ENCODE results near the gene NF1. TPM values are rescaled to one million over a fixed set of nuclear protein-coding genes. Genes with fewer than 3 reads are reported as not detected.

The NF1 gene
- total RNA-seq, 4 donors from 2014 or later = 40.9 to 64.8 (median 44.5) TPM

DNA sequence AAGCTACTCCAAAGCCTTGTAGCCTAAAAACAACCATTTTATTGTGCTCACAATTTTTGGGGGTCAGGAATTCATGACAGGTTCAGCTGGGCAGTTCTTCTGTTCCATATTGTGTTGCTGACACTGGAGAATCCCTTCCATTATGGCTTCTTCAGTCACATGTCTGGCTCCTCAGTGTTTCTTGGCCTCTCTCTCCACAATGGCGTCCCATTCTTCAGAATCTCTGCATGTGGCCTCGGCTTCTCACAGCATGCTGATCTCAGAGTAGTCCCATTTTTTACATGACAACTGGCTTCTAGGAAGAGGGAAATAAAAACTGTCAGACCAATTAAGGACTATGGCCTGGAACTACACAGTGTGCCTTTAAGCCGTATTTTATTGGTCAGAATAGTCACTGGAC is 49.7 kb downstream of the NF1 start:
- no peak for DNase-seq (ENCODE audit: extremely low spot score)
- Histone ChIP-seq H3K36me3 (peaks cover 0 to 10% (median 6%) of the 10 kb centered on the region in 4 donors), H3K27me3 (no peaks in the 10 kb centered on the region), H3K27ac (replicated peaks in 1 of 4) (no peak overlapping the region), H3K4me3 (no peak overlapping the region), H3K9me3 (no peaks in the 10 kb centered on the region), H3K4me1 (peaks cover 0 to 11% (median 0%) of the 10 kb centered on the region in 4 donors)
- intact Hi-C loops (cut with DNase I) = no loop called here
- TF ChIP-seq EP300 (IDR thresholded peaks at IDR 0.05) (no peak), POLR2A (IDR thresholded peaks at IDR 0.05; ENCODE audit: low read depth) (no peak), POLR2AphosphoS5 (IDR thresholded peaks at IDR 0.05) (no peak)
- TF ChIP-seq, protein P1, sequence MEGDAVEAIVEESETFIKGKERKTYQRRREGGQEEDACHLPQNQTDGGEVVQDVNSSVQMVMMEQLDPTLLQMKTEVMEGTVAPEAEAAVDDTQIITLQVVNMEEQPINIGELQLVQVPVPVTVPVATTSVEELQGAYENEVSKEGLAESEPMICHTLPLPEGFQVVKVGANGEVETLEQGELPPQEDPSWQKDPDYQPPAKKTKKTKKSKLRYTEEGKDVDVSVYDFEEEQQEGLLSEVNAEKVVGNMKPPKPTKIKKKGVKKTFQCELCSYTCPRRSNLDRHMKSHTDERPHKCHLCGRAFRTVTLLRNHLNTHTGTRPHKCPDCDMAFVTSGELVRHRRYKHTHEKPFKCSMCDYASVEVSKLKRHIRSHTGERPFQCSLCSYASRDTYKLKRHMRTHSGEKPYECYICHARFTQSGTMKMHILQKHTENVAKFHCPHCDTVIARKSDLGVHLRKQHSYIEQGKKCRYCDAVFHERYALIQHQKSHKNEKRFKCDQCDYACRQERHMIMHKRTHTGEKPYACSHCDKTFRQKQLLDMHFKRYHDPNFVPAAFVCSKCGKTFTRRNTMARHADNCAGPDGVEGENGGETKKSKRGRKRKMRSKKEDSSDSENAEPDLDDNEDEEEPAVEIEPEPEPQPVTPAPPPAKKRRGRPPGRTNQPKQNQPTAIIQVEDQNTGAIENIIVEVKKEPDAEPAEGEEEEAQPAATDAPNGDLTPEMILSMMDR (IDR thresholded peaks at IDR 0.05) = no peak
- 96% methylated on average over 3 of the region's 3 CpGs for WGBS

DNA sequence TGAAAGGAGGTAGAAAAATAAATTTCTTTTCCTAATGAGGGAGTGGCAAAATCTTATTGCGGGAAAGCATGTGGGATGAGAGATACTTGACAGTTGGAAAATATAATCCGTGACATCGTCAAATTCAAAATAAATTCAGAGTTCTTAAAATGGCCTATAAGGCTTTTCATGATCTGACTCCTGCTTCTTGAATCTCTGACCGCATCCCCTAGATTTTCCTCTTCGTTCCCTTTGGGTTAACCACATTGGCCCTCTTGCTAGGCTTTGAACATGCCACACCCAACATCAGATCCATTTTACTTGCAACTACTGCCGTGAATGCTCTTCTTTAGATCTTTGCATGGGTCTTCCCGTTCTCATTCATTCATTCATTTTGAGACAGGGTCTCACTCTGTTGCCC is 50.1 kb downstream of the NF1 start:
- TF ChIP-seq, protein P1 (IDR thresholded peaks at IDR 0.05) = no peak
- TF ChIP-seq POLR2AphosphoS5 (IDR thresholded peaks at IDR 0.05) (no peak), EP300 (IDR thresholded peaks at IDR 0.05) (no peak), POLR2A (IDR thresholded peaks at IDR 0.05; ENCODE audit: low read depth) (no peak)
- intact Hi-C loops (cut with DNase I) = no loop called here
- no peak overlapping the region for H3K4me3 ChIP-seq
- no peaks in the 10 kb centered on the region for H3K27me3 ChIP-seq
- no peaks in the 10 kb centered on the region for H3K9me3 ChIP-seq
- peaks cover 0 to 11% (median 0%) of the 10 kb centered on the region in 4 donors for H3K4me1 ChIP-seq
- H3K36me3 ChIP-seq = peaks cover 0 to 10% (median 6%) of the 10 kb centered on the region in 4 donors
- H3K27ac ChIP-seq (replicated peaks in 1 of 4) = no peak overlapping the region
- no peak for DNase-seq (ENCODE audit: extremely low spot score)
- WGBS = 78% methylated on average over 7 of the region's 7 CpGs

DNA sequence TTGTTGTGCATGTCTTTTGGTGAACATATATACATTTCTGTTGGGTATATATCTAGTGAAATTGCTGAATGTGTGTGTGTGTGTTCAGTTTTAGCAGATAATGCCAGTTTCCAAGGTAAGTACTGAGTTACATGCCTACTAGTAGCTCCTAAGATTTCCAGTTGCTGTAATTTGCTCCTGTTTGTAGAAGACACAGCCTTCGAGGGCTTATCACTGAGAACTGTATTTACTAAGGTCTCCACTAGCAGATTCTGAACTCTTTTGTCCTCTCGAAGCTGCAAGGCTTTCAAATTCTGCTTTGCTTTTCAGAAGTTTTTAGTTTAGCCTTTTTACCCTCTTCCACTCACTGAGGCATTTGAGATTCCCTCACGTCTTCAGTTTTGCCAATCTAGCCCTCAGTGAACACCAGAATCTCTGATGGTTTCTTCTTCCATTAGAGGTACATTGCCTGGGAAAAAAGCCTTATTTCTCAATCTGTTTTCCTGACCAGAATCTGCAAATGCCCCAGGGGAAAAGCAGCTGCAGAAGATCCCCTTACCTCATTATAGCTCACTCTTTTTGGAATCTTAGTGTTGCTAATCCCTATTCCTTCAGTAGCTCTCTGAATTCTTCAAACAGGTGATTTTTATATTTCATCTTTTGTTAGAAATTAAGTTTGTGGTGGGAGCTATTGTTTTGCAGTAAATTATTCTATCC is 52.9 kb downstream of the NF1 start:
- Histone ChIP-seq H3K9me3 (no peaks in the 10 kb centered on the region), H3K27ac (replicated peaks in 1 of 4) (no peak overlapping the region), H3K36me3 (peaks cover 0 to 10% (median 6%) of the 10 kb centered on the region in 4 donors), H3K4me1 (peaks cover 0 to 5% (median 0%) of the 10 kb centered on the region in 4 donors), H3K4me3 (no peak overlapping the region), H3K27me3 (no peaks in the 10 kb centered on the region)
- WGBS = 77% methylated on average over 3 of the region's 3 CpGs
- TF ChIP-seq POLR2AphosphoS5 (IDR thresholded peaks at IDR 0.05) (no peak), EP300 (IDR thresholded peaks at IDR 0.05) (no peak), POLR2A (IDR thresholded peaks at IDR 0.05; ENCODE audit: low read depth) (no peak)
- TF ChIP-seq, protein P1 (IDR thresholded peaks at IDR 0.05) = no peak
- DNase-seq (ENCODE audit: extremely low spot score) = no peak
- intact Hi-C loops (cut with DNase I) = no loop called here

DNA sequence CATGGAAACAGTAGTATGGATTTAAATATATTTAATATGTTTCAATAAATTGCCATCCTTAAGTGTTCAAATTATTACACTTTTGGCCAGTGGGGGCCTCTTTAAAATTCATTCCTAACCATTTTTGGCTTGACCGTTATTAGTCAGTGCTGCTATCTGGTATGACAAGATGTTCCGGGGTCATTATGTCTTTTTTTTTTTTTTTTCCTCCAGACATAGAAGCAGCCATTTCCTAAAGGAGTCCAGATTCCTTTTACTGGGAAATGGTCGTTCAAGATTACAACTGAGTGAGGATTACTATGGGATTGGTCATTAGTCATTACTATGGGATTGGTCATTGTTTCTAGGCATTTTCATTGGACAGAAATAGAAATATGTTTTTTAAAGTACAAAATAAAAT is 53.4 kb downstream of the NF1 start:
- H3K36me3 ChIP-seq = peaks cover 0 to 10% (median 6%) of the 10 kb centered on the region in 4 donors
- no peak overlapping the region for H3K27ac ChIP-seq (replicated peaks in 1 of 4)
- intact Hi-C loops (cut with DNase I) = no loop called here
- no peak overlapping the region for H3K4me3 ChIP-seq
- 90% methylated on average over 3 of the region's 3 CpGs for WGBS
- TF ChIP-seq, protein P1 (IDR thresholded peaks at IDR 0.05) = no peak
- TF ChIP-seq POLR2AphosphoS5 (IDR thresholded peaks at IDR 0.05) (no peak), POLR2A (IDR thresholded peaks at IDR 0.05; ENCODE audit: low read depth) (no peak), EP300 (IDR thresholded peaks at IDR 0.05) (no peak)
- no peak for DNase-seq (ENCODE audit: extremely low spot score)
- no peaks in the 10 kb centered on the region for H3K27me3 ChIP-seq
- H3K4me1 ChIP-seq = peaks cover 0 to 5% (median 0%) of the 10 kb centered on the region in 4 donors
- no peaks in the 10 kb centered on the region for H3K9me3 ChIP-seq
